Right forelimb (tissue), 1 donor: ENCODE results near the gene BAG3.

Source experiments
- DNase-seq: peaks from one replicate; pipeline ENCODE4 v3.0.0-alpha.2; 2018

The BAG3 gene

GRCh38 chr10:119667562-119668328 is 16.6 kb downstream of the BAG3 start:
- no peak for DNase-seq

GRCh38 chr10:119668461-119668860 is 17.3 kb downstream of the BAG3 start:
- DNase-seq, result no peak

GRCh38 chr10:119669331-119669730 is 18.2 kb downstream of the BAG3 start:
- DNase-seq, result no peak

GRCh38 chr10:119669975-119670640 is 18.9 kb downstream of the BAG3 start:
- DNase-seq, result no peak

GRCh38 chr10:119670717-119671116 is 19.5 kb downstream of the BAG3 start:
- no peak for DNase-seq

- DNase-seq, result no peak
These were observed 20.2 kb downstream of the BAG3 start for GRCh38 chr10:119671381-119671780.

- no peak for DNase-seq
These were observed 21.1 kb downstream of the BAG3 start for GRCh38 chr10:119672291-119672690.

GRCh38 chr10:119673271-119673670 is 22.1 kb downstream of the BAG3 start:
- DNase-seq, result no peak

- no peak for DNase-seq
These were observed 24.4 kb downstream of the BAG3 start for GRCh38 chr10:119675483-119676170.

- DNase-seq, result no peak
These were observed 25.9 kb downstream of the BAG3 start for GRCh38 chr10:119677126-119677525.

GRCh38 chr10:119677904-119678755 is 26.9 kb downstream of the BAG3 start:
- no peak for DNase-seq

- no peak for DNase-seq
These were observed 28.3 kb downstream of the BAG3 start for GRCh38 chr10:119679480-119679829.

GRCh38 chr10:119680050-119680449 is 28.9 kb downstream of the BAG3 start:
- DNase-seq, result no peak

GRCh38 chr10:119680650-119681081 is 29.5 kb downstream of the BAG3 start:
- DNase-seq, result peak; percentile 56

GRCh38 chr10:119686465-119687191 is 35.4 kb downstream of the BAG3 start:
- DNase-seq, result peak; percentile 84

- no peak for DNase-seq
These were observed 36.2 kb downstream of the BAG3 start for GRCh38 chr10:119687192-119688032.

- DNase-seq, result no peak
These were observed 36.9 kb downstream of the BAG3 start for GRCh38 chr10:119688033-119688508.

GRCh38 chr10:119689016-119689580 is 37.9 kb downstream of the BAG3 start:
- DNase-seq, result no peak

GRCh38 chr10:119691726-119692125 is 40.5 kb downstream of the BAG3 start:
- no peak for DNase-seq

- no peak for DNase-seq
These were observed 42.2 kb downstream of the BAG3 start for GRCh38 chr10:119693262-119693957.
